GM11168 (cell line): ENCODE measurements around the gene COBL.

Experiments
- in situ Hi-C: fragments of 300-500 bp; cut with MboI; formaldehyde crosslinking; loops from one replicate; pipeline ENCODE4 v1.12.0; 2022; ENCODE audit warnings: low sequenced_read_pairs; ENCODE audit not compliant: unreplicated experiment

COBL gene

GRCh38 chr7:51237446-51238133, 79.0 kb downstream of the COBL start:
- in situ Hi-C loops = no loop called here

DNA sequence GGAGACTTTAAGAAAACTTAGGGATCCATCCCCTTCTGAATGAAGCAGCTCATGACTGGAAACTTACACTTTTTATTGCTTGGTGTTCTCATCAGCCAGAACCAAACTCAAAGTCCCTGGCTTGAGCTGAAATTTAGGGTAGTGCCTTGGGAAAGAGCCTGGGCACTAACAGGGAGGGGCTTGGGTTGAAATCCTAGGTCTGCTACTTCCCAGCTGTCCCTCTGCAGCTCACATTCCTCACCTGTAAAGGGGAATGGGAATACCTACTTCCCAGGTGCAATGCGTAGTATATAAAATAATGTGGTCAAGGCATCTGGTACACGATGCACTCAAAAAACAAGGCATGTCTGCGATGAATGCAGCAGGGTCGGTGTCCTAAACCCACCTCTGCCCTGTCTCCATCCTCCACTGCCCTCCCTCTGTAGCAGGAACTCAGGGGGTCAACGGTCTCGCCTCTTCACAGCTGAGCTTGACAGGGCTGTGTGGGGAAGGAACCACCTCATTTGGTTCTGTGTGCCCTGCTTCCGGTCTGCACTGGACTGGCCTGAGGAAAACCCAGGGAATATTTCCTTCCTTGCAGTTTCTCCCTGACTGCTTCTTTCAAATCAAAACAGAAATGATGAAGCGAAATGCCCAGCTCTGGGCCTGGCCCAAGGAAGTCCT, 80.0 kb downstream of the COBL start:
- in situ Hi-C loops = no loop called here

GRCh38 chr7:51235593-51236313, 80.9 kb downstream of the COBL start:
- in situ Hi-C loops = no loop called here

- in situ Hi-C loops = no loop called here
Observed at GRCh38 chr7:51234609-51235308, 81.8 kb downstream of the COBL start.

GRCh38 chr7:51234139-51234538, 82.5 kb downstream of the COBL start:
- in situ Hi-C loops = no loop called here

DNA sequence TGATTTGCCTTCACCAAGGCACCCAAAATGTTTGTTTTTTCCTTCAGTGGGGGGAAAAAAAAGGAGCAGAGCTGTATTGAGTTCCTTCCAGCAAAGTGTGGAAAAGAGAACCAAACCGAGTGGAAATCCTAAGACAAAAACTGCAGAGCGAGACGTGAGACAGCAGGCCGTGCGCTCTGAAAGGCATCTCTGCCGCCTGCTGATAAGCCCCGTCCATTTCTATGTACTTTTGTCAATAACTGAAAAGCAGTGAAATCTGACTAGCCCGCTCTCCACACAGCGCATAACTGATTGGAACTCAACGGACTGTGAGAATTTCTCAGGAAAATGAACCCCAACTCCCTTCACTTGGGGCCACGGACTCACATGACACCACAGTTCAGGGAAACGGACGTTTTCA, 83.2 kb downstream of the COBL start:
- in situ Hi-C loops = no loop called here

DNA sequence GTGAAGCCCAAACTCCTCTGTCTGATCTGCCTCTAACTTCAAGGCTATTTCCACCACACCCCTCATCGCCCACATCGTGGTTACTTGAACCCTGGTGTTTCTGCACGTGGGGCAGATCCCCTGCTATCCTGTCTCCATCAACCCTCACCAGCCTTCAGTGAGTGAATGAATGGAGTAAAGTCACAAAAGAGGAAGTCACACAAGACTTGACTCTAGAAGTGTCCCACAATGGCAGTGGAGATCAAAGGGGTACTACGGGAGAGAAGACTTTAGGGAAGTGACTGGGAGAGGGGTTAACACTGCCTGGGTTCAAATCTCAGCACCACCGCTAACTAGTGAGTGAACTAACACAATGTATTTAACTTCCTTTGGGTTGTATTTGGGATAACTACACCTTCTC, 85.9 kb downstream of the COBL start:
- in situ Hi-C loops = no loop called here

- in situ Hi-C loops = no loop called here
Observed at GRCh38 chr7:51230324-51230625, 86.3 kb downstream of the COBL start.

GRCh38 chr7:51229620-51230323, 86.8 kb downstream of the COBL start:
- in situ Hi-C loops = no loop called here

DNA sequence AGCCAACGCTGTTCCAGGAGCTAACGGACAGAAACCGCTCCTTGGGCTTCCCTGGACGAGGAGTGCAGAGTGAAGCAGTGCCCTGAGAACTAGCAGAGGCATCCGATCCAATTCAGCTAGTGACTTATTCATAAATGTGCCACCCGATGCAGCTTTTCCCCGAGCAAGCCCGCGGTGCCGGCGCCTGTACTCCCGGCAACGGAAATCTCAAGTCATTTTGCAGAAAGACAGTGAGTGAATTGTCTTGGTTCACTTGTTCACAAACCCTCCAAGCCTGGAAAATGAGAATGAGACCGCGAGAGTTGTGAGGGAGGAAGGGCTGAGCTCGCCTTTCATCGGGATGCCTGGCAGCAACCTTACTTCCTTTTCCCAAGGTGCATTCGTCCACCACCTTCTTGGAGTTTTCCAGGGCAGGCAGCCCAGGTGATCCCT, 87.5 kb downstream of the COBL start:
- in situ Hi-C loops = no loop called here

GRCh38 chr7:51228386-51228958, 88.1 kb downstream of the COBL start:
- in situ Hi-C loops = no loop called here

GRCh38 chr7:51227861-51228260, 88.7 kb downstream of the COBL start:
- in situ Hi-C loops = no loop called here

DNA sequence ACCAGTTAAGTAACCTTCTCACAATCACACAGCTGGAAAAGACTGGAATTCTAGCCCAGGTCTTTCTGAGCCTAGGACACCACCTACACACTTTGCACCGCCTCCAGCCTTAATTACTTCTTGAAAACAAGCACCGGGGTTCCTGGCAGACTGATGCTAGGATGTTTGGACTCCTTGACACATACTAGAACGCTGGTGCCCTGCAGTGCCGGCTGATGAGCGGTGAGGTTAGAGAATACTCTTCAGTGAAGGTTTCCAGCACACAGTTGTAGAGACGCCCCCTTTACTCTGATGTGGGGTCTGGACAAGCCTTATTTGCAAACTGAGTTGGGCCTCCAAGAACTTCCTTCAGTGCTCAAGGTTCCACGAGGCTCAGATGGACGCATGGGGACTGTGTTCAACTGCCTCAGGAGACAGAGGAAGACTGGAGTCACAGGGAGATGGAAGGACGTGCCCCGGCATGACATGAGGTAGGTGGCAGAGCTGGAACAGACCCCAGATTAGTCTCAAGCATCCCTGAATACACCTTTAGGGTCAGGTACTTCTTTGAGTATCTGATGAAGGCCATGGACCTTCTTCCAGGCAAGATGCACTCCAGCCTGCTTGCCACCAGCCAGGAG, 89.6 kb downstream of the COBL start:
- in situ Hi-C loops = no loop called here

- in situ Hi-C loops = no loop called here
Observed at GRCh38 chr7:51226063-51226755, 90.4 kb downstream of the COBL start.

DNA sequence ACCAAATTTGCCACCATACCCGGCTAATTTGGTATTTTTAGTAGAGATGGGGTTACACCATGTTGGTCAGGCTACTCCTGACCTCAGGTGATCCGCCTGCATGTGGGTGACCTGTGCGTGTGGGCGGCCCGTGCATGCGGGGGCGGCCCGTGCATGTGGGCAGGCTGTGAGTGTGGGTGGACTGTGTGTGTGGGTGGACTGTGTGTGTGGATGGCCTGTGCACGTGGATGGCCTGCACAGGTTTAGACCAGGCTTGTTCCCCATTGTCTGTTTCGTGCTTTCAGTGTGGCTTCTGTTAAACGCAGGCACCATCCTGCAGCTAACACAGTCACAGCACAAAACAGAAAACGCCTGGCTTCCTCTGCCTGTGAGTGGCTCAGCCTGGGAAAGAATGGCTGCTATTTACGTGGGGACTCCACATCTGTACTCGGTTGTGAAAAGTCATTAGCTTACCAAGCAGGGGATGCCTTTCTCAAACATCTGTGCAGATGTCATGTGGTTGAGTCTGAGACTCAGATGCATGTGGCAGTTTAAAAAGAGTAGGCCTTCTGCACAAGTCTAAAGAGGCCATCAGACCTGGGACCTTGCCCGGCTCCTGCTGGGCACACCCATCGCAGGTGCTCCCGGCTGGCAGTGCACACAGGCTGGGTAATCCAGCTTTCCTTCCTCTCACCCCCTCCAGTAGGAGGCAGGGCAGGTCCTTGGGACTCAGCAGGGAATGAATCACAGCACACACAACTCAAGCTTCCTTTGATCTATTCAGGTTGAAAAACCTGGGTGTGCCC, 91.6 kb downstream of the COBL start:
- in situ Hi-C loops = no loop called here

DNA sequence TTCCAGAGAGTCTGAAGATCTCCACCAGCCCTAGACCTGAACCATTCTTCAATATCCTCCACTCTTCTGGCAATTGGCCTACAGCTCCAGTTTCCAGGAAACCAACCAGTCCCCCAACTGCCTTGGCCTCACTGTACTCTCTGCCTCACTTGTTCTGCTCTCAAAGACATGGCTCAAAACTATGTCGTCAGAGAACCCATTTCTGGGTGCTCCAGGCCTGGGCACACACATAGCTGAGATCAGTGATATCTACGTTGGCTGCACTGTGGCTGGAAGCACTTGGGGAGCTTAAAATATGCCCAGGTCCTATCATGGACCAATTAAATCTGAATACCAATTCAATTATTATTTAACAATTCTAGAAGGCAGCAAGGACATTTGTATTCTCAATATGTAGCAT, 93.1 kb downstream of the COBL start:
- in situ Hi-C loops = no loop called here

DNA sequence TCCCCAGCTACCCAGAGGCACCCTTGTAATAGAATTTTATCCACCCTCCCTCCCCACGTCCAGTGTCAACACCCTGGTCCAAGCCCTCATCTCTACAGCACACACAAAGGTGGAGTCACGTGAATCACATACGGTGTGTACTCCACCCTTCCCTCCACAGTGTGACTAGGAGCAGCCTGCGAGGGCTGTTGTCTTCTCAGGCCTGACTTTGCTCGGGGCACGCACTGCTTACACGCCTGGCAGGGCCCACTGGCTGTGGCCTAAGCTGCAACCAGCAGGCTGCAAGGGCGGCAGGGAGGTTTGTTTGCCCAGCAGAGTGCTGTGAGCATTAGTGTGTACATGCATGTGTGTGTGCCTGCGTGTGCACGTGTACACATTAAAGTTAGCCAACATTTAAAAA, 93.7 kb downstream of the COBL start:
- in situ Hi-C loops = no loop called here

- in situ Hi-C loops = no loop called here
Observed at GRCh38 chr7:51220226-51220625, 96.4 kb downstream of the COBL start.
